WTC11 (cell line): Measurements from ENCODE around the gene PRKACA. TPM values are rescaled to one million over a fixed set of nuclear protein-coding genes. Genes with fewer than 3 reads are reported as not detected.
A peak's percentile ranks its signal among the peaks of the same experiment; 100 is the strongest.

Experiments
- ATAC-seq: fragments of 200-7000 bp; cut with Tn5 transposase; 2 replicates; pipeline ENCODE4 v1.10.0; 2021; ENCODE audit warnings: mild to moderate bottlenecking, moderate library complexity
- CTCF ChIA-PET: fragments of 300-600 bp; sonication (Branson Sonifier 250); formaldehyde crosslinking; loops from one replicate; lab custom pipeline; 2021; ENCODE audit warnings: antibody characterized with exemption; lab: Charles Lee
- POLR2A ChIA-PET: fragments of 350-600 bp; sonication (Branson Sonifier 250); formaldehyde crosslinking; loops from one replicate; lab custom pipeline; 2021; ENCODE audit warnings: antibody characterized with exemption; lab: Charles Lee
- DNase-seq: peaks from one replicate; pipeline ENCODE4 v3.0.0; 2021; ENCODE audit warnings: low spot score
- H3K27ac Mint-ChIP-seq: 2 replicates; pipeline ENCODE4 v1.8.0; 2021; ENCODE audit warnings: mixed read lengths
- H3K27me3 Mint-ChIP-seq: 2 replicates; pipeline ENCODE4 v1.8.0; 2021; ENCODE audit warnings: low read depth, mild to moderate bottlenecking, moderate library complexity, mixed read lengths
- H3K36me3 Mint-ChIP-seq: 2 replicates; pipeline ENCODE4 v1.8.0; 2021; ENCODE audit warnings: mixed read lengths
- H3K4me1 Mint-ChIP-seq: 2 replicates; pipeline ENCODE4 v1.8.0; 2022; ENCODE audit warnings: mixed read lengths
- H3K4me3 Mint-ChIP-seq: 2 replicates; pipeline ENCODE4 v1.8.0; 2021; ENCODE audit warnings: mild to moderate bottlenecking, moderate library complexity, mixed read lengths
- H3K9me3 Mint-ChIP-seq: 2 replicates; pipeline ENCODE4 v1.8.0; 2021; ENCODE audit warnings: mixed read lengths
- EMX1 ChIP-seq: fragments of 250-450 bp; sonication (Bioruptor Pico); IDR thresholded peaks from 2 replicates; pipeline ENCODE4 v1.8.0; 2021; ENCODE audit warnings: mild to moderate bottlenecking
- MAX ChIP-seq: sonication (generic); formaldehyde crosslinking; IDR thresholded peaks from 2 replicates; pipeline ENCODE4 v1.8.0; 2022; ENCODE audit warnings: mild to moderate bottlenecking, missing genetic modification reagents
- MYBL2 ChIP-seq: sonication (generic); formaldehyde crosslinking; IDR thresholded peaks from 2 replicates; pipeline ENCODE4 v1.8.1; 2023; ENCODE audit warnings: mild to moderate bottlenecking, moderate library complexity, missing genetic modification reagents
- NFE2L1 ChIP-seq: sonication (generic); formaldehyde crosslinking; IDR thresholded peaks from 2 replicates; pipeline ENCODE4 v1.8.1; 2023; ENCODE audit warnings: missing genetic modification reagents
- SMAD4 ChIP-seq: sonication (generic); formaldehyde crosslinking; IDR thresholded peaks from 2 replicates; pipeline ENCODE4 v1.8.0; 2022; ENCODE audit warnings: mild to moderate bottlenecking, missing genetic modification reagents
- TCF7 ChIP-seq: sonication (generic); formaldehyde crosslinking; IDR thresholded peaks from 2 replicates; pipeline ENCODE4 v1.8.0; 2022; ENCODE audit warnings: mild to moderate bottlenecking, low read depth, missing genetic modification reagents, moderate library complexity
- ZNF219 ChIP-seq: sonication (generic); formaldehyde crosslinking; IDR thresholded peaks from 2 replicates; pipeline ENCODE4 v1.8.0; 2023; ENCODE audit warnings: missing genetic modification reagents, mild to moderate bottlenecking, borderline replicate concordance
- ZNF317 ChIP-seq: sonication (generic); formaldehyde crosslinking; IDR thresholded peaks from 2 replicates; pipeline ENCODE4 v1.8.1; 2023; ENCODE audit warnings: low read depth, mild to moderate bottlenecking, moderate library complexity, missing genetic modification reagents, borderline replicate concordance
- total RNA-seq: library from RNA; stranded (reverse); gene quantifications from 3 replicates; pipeline ENCODE4 v1.2.3, GENCODE V29; 2021
- TF ChIP-seq, protein P1 (sequence below): sonication (generic); formaldehyde crosslinking; IDR thresholded peaks from 2 replicates; pipeline ENCODE4 v1.8.0; 2023; ENCODE audit warnings: missing genetic modification reagents, mild to moderate bottlenecking, borderline replicate concordance
- TF ChIP-seq, protein P2 (sequence below): fragments of 250-450 bp; sonication (Bioruptor Pico); IDR thresholded peaks from 2 replicates; pipeline ENCODE4 v1.8.0; 2021; ENCODE audit warnings: mild to moderate bottlenecking
- TF ChIP-seq, protein P3 (sequence below): fragments of 250-450 bp; sonication (Bioruptor Pico); IDR thresholded peaks from 2 replicates; pipeline ENCODE4 v2.1.2; 2022; ENCODE audit warnings: mild to moderate bottlenecking, moderate library complexity
- TF ChIP-seq, protein P4 (sequence below): sonication (generic); formaldehyde crosslinking; IDR thresholded peaks from 2 replicates; pipeline ENCODE4 v1.8.1; 2023; ENCODE audit warnings: mild to moderate bottlenecking, missing genetic modification reagents, borderline replicate concordance

PRKACA gene
- total RNA-seq, 1 experiment from 2014 or later, result 37.8 TPM

DNA sequence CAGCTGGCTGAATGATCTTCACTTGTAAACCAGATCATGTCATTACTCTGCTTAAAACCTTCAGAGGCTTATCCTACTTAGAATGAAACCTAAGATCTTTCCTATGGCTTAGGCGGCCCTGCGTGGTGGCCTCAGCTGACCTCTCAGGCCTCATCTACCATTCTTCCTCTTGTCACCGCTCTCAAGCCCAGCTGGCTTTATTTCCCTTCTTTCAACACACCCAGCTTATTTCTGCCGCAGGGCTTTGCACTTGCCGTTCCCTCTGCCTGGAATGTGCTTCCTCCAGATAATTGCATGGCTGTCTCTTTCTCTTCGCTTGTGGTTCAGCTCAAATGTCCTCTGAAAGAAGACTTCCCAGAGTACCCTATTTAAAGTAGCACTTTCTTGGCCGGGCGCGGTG is 22.4 kb upstream of the PRKACA start:
- Mint-ChIP-seq H3K27me3 (no peaks in the 10 kb centered on the region; the same call in 1 of the 2 replicates), H3K27ac (peak overlapping the region; percentile 68; the same call in 1 of the 2 replicates), H3K4me1 (peaks cover 9% of the 10 kb centered on the region), H3K4me3 (no peak overlapping the region), H3K36me3 (no peaks in the 10 kb centered on the region), H3K9me3 (no peaks in the 10 kb centered on the region)
- ChIA-PET POLR2A (no interaction called here), CTCF (interaction anchor here (0.9 to 2.1 kb wide), 4 partner anchors 208 to 340 kb away, joined by 3 to 11 read pairs (median 6); no protein-coding TSS in a partner anchor)
- TF ChIP-seq MAX (CRISPR knock-in tag) (no peak), NFE2L1 (CRISPR knock-in tag) (no peak), ZNF219 (CRISPR knock-in tag) (no peak), MYBL2 (CRISPR knock-in tag) (no peak), TCF7 (CRISPR knock-in tag) (no peak)
- TF ChIP-seq, protein P1, sequence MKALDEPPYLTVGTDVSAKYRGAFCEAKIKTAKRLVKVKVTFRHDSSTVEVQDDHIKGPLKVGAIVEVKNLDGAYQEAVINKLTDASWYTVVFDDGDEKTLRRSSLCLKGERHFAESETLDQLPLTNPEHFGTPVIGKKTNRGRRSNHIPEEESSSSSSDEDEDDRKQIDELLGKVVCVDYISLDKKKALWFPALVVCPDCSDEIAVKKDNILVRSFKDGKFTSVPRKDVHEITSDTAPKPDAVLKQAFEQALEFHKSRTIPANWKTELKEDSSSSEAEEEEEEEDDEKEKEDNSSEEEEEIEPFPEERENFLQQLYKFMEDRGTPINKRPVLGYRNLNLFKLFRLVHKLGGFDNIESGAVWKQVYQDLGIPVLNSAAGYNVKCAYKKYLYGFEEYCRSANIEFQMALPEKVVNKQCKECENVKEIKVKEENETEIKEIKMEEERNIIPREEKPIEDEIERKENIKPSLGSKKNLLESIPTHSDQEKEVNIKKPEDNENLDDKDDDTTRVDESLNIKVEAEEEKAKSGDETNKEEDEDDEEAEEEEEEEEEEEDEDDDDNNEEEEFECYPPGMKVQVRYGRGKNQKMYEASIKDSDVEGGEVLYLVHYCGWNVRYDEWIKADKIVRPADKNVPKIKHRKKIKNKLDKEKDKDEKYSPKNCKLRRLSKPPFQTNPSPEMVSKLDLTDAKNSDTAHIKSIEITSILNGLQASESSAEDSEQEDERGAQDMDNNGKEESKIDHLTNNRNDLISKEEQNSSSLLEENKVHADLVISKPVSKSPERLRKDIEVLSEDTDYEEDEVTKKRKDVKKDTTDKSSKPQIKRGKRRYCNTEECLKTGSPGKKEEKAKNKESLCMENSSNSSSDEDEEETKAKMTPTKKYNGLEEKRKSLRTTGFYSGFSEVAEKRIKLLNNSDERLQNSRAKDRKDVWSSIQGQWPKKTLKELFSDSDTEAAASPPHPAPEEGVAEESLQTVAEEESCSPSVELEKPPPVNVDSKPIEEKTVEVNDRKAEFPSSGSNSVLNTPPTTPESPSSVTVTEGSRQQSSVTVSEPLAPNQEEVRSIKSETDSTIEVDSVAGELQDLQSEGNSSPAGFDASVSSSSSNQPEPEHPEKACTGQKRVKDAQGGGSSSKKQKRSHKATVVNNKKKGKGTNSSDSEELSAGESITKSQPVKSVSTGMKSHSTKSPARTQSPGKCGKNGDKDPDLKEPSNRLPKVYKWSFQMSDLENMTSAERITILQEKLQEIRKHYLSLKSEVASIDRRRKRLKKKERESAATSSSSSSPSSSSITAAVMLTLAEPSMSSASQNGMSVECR (CRISPR knock-in tag), result no peak
- TF ChIP-seq, protein P2, sequence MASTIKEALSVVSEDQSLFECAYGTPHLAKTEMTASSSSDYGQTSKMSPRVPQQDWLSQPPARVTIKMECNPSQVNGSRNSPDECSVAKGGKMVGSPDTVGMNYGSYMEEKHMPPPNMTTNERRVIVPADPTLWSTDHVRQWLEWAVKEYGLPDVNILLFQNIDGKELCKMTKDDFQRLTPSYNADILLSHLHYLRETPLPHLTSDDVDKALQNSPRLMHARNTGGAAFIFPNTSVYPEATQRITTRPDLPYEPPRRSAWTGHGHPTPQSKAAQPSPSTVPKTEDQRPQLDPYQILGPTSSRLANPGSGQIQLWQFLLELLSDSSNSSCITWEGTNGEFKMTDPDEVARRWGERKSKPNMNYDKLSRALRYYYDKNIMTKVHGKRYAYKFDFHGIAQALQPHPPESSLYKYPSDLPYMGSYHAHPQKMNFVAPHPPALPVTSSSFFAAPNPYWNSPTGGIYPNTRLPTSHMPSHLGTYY, result no peak
- TF ChIP-seq, protein P3, sequence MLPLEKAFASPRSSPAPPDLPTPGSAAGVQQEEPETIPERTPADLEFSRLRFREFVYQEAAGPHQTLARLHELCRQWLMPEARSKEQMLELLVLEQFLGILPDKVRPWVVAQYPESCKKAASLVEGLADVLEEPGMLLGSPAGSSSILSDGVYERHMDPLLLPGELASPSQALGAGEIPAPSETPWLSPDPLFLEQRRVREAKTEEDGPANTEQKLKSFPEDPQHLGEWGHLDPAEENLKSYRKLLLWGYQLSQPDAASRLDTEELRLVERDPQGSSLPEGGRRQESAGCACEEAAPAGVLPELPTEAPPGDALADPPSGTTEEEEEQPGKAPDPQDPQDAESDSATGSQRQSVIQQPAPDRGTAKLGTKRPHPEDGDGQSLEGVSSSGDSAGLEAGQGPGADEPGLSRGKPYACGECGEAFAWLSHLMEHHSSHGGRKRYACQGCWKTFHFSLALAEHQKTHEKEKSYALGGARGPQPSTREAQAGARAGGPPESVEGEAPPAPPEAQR (CRISPR knock-in tag), result no peak
- TF ChIP-seq, protein P4, sequence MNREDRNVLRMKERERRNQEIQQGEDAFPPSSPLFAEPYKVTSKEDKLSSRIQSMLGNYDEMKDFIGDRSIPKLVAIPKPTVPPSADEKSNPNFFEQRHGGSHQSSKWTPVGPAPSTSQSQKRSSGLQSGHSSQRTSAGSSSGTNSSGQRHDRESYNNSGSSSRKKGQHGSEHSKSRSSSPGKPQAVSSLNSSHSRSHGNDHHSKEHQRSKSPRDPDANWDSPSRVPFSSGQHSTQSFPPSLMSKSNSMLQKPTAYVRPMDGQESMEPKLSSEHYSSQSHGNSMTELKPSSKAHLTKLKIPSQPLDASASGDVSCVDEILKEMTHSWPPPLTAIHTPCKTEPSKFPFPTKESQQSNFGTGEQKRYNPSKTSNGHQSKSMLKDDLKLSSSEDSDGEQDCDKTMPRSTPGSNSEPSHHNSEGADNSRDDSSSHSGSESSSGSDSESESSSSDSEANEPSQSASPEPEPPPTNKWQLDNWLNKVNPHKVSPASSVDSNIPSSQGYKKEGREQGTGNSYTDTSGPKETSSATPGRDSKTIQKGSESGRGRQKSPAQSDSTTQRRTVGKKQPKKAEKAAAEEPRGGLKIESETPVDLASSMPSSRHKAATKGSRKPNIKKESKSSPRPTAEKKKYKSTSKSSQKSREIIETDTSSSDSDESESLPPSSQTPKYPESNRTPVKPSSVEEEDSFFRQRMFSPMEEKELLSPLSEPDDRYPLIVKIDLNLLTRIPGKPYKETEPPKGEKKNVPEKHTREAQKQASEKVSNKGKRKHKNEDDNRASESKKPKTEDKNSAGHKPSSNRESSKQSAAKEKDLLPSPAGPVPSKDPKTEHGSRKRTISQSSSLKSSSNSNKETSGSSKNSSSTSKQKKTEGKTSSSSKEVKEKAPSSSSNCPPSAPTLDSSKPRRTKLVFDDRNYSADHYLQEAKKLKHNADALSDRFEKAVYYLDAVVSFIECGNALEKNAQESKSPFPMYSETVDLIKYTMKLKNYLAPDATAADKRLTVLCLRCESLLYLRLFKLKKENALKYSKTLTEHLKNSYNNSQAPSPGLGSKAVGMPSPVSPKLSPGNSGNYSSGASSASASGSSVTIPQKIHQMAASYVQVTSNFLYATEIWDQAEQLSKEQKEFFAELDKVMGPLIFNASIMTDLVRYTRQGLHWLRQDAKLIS (CRISPR knock-in tag), result no peak
- DNase-seq, result no peak
- no peak for ATAC-seq

GRCh38 chr19:14138576-14139265 is 21.2 kb upstream of the PRKACA start:
- Mint-ChIP-seq H3K27ac (peak overlapping the region; percentile 41; the same call in 1 of the 2 replicates), H3K4me1 (peaks cover 19% of the 10 kb centered on the region), H3K9me3 (no peaks in the 10 kb centered on the region), H3K36me3 (peaks cover 4% of the 10 kb centered on the region), H3K4me3 (peak overlapping the region; percentile 53)
- no peak for DNase-seq
- TF ChIP-seq EMX1 (CRISPR knock-in tag), result no peak
- TF ChIP-seq SMAD4 (CRISPR knock-in tag), result no peak
- TF ChIP-seq ZNF317 (CRISPR knock-in tag), result no peak
- TF ChIP-seq, all 79 proteins: peak for 0
- ChIA-PET CTCF (interaction anchor here (0.9 to 4.7 kb wide), 6 partner anchors 8 to 334 kb away, joined by 3 to 91 read pairs (median 26); no protein-coding TSS in a partner anchor), POLR2A (interaction anchor here (0.6 kb wide), 1 partner anchor 213 kb away, joined by 5 read pairs; no protein-coding TSS in a partner anchor)
- ATAC-seq, result no peak
- no peaks in the 10 kb centered on the region; the same call in 1 of the 2 replicates for H3K27me3 Mint-ChIP-seq
